HG03095 (cell line): ENCODE data around the gene LMBR1.
"Not testable (repeated sequence)": the region's sequence is repeated elsewhere in the genome, so short reads cannot be mapped to it uniquely, and the experiment has no call there.

Experiments used
- ATAC-seq: cut with Tn5 transposase; IDR thresholded peaks from one replicate; pipeline ENCODE4 v1.9.1; 2021; ENCODE audit warnings: moderate library complexity; ENCODE audit not compliant: unreplicated experiment

LMBR1 gene, protein sequence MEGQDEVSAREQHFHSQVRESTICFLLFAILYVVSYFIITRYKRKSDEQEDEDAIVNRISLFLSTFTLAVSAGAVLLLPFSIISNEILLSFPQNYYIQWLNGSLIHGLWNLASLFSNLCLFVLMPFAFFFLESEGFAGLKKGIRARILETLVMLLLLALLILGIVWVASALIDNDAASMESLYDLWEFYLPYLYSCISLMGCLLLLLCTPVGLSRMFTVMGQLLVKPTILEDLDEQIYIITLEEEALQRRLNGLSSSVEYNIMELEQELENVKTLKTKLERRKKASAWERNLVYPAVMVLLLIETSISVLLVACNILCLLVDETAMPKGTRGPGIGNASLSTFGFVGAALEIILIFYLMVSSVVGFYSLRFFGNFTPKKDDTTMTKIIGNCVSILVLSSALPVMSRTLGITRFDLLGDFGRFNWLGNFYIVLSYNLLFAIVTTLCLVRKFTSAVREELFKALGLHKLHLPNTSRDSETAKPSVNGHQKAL

DNA sequence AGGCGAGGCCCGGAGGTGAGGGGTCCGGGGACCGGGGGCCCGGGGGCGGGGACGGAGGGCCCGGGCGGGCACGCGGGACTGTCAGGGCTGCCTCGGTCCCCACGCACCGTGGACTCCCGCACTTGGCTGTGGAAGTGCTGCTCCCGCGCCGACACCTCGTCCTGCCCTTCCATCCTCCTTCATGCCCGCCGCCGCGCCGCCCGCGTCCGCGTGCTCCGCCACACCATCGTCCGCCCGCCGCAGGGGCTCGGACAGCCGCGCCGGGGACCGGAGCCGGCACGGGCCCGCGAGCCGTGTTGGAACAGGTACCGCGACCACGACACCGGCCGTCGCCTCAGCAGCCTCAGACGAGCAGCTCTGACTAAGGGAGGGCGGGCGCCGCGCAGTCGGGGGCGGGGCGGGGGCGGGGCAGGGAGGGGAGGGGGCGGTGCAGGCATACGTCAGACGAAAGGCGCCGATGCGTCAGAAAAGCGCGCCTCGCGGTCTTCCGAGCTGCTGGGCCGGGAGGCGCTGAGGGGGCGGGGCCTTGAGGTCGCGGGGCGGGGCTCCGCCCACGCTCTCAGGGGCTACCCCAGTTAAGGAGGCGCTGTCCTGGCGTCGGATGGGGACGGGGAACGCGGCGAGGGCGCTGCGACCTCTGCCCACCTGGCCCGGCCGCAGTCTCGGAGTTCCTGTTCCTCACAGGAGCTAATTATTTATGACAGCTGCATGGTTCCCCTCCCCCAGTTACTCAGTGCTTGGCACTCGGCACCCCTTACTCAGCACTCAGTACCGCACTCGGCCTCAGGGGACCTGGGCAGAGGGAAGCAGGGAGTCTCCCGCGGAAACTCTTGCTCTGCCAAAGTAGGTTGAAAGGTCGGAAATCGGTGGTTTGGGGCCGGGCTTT is at the start of gene LMBR1:
TSS of gene LMBR1 (minus strand) at position 363 of the 886 bp plus-strand sequence. CDS start at position 173, 190 bp downstream.
- peak; percentile 77 for ATAC-seq

DNA sequence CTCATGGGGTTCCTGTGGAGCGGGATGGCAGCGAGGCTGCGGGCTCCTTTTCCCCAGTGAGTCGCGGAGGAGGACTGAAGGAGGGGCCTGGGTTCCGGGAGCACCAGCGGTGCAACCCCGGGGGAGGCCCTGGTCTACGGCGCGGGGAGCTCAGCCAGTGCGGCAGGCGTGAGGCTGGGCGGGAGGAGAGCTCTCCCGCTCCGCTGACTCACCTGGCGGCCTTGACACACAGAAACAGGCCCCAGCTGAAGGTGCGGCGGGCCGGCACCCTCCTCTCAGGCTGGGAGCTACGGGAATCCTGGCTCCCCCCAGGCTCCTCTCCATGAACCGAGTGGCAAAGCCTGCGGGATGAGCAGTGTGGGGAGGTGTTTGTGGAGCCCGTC is 49.7 kb upstream of the LMBR1 start:
- ATAC-seq, result no peak

DNA sequence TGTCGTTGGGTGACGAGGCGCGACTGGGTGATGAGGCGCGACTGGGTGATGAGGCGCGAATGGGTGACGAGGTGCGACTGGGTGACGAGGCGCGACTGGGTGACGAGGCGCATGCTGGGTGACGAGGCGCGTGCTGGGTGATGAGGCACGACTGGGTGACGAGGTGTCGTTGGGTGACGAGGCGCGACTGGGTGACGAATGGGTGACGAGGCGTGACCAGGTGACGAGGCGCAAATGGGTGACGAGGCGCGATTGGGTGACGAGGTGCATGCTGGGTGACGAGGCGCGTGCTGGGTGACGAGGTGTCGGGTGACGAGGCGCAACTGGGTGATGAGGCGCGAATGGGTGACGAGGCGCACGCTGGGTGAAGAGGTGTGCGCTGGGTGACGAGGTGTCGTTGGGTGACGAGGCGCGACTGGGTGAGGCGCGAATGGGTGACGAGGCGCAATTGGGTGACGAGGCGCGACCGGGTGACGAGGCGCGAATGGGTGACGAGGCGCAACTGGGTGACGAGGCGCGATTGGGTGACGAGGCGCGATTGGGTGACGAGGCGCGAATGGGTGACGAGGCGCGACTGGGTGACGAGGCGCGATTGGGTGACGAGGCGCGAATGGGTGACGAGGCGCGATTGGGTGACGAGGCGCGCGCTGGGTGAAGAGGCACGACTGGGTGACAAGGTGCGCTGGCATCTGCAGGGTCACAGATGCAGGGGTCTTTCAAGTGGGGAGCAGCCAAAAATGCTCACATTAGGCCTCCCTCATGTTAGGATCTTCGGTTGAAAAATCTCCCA is 48.6 kb upstream of the LMBR1 start:
- ATAC-seq, result no peak

DNA sequence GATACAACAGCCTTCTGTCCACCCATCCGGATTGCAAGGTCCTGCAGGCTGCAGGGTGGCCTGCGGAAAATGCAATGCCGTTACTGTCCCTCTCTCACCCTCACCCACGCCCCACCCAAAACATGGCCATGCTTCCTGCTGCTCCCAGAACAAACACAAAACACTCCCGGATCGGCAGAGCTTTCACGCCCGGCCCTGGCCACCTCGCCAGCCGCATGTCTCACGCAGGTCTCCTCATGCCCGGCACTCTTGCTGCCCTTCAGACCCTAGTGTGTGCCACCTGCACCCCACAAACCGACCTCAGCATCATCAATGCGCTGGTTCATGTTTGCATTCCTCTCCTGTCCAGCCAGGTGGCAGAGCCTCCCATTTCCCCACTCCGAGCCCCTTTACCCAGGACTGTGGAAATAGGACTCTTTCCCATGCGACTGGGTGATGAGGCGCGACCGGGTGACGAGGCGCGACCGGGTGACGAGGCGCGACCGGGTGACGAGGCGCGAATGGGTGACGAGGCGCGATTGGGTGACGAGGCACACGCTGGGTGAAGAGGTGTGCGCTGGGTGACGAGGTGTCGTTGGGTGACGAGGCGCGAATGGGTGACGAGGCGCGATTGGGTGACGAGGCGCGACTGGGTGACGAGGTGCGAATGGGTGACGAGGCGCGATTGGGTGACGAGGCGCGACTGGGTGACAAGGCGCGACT is 47.6 kb upstream of the LMBR1 start:
- no peak for ATAC-seq

DNA sequence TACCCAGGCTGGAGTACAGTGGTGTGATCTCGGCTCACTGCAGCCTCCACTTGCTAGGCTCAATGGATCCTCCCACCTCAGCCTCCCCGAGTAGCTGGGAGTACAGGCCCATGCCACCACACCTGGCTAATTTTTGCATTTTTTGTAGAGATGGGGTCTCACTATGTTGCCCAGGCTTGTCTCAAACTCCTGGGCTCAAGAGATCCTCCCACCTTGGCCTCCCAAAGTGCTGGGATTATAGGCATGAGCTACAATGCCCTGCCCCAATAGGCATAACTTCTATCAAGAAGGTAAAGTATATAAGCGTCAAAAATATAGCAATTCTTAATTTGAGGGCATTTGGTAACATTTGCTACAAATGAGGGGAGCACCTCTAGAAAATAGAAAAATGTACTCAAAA is 43.8 kb upstream of the LMBR1 start:
- ATAC-seq, result not testable (repeated sequence)

DNA sequence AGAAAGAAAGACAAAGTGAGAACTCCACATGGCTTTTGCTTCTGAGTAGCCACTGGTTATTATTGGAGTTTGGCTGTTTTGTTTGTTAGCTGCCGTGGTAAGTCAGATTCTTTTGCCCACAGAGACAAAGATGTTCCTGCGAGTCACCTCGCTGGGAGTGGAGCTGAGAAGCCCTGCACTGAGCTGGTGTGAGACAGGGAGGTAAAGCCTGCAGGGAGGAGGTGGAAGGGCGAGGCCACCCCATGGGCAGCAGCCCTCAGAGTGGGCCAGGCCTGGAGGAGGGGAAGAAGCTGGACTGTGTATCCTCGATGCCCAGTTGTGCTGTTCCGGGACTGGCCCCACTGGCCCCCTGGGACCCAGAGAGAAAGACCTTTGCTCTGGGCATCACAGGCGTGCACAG is 42.3 kb upstream of the LMBR1 start:
- no peak for ATAC-seq

DNA sequence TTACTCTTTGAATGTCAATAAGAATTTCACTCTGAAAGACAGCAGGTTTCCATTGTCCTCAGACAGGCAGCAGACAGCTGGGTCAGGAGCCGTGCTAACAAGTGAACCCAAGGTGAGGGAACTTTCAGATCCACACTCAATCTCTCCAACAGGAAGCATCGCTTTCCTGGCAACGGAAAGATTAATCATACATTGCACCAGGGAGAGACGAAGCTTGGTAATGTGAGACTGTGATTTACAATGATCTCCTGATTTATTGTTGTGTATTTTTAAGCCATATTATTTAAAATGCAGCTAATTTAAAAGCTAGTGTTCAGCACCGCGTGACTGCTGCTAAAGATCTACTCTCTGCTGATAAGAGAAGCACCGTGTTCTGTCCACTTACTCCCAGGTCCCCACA is 39.0 kb upstream of the LMBR1 start:
- no peak for ATAC-seq

DNA sequence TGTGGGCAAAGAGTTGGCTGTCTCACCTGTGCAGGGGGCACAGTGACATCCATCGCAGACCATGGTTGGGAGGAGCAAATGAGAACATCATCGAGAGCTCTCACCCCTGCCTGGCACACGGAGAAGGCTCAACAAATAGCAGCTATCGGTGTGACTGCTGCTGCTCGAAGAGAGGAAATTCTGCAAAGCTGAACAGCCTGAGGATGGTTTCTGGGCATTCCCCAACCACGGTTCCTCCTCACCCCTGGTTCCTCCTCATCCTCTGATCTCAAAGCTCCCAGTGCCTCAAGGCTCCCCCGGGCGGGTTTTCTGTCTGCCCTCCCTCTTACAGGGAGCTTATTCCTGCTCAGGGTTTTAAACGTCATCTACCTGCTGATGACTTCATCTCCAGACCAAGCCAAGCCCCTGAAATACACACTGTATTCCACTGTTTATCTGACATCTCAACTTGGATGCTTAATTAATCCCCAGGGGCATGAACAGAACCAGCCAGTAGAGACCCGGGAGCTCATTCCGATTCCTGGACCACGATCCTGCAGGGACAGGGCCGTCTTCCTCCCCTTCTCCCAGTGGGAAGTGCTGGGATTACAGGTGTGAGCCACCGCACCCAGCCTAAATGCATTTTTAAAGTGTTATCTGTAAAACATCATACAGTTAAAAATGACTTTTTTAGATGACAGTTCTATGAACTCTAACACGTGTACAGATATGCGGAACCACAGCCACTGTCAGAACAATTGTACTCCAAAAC is 37.0 kb upstream of the LMBR1 start:
- no peak for ATAC-seq

DNA sequence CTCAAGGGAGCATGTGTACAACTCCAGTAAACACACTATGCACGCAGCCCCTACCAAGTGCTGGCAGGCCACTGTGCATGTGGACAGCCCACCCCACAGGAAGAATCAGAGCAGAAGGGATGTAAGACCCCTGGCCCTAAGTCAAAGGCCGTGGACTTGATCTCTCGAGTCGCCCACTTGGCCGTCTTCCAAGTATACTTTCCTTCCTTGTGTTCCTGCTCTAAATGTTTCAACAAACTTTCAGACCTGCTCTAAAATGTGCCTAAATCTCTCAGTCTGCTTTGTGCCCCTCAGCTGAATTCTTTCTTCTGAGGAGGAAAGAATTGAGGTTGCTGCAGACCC is 35.4 kb upstream of the LMBR1 start:
- no peak for ATAC-seq

DNA sequence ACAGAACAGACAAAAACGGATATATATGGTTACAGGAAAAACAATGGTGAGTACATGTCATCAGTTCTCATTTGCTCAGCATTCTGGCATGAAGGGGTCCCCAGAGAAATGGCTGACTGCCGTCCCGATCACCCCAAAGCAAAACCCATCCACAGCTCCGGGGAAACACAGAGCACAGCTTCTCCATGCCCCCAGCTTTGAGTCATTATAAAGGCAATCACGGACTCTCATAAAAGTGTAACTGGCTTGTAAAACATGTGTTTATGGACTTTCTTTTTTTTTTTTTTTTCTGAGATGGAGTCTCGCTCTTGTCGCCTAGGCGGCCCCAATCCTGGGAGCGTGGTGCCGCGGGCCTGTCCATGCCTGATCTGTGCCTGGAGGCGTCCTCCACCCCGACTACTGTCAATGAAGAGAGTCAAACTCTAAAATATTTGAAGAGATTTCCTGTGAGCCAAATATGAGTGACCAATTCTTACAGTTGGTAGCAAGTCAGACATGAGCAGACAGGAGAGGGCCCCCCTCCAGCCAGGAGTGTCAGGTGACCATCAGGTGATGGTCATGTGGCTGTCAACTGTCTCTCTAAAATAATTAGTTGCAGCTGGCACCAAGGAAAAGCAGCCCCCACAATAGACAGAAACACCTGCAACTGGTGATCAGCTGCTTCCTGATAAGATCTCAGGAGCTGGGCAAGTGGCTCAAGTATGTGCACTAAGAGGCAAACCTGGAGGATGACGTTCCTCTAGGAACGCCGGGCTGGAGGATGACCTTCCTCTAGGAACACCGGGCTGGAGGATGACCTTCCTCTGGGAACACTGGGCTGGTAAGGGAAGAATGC is 34.8 kb upstream of the LMBR1 start:
- no peak for ATAC-seq

DNA sequence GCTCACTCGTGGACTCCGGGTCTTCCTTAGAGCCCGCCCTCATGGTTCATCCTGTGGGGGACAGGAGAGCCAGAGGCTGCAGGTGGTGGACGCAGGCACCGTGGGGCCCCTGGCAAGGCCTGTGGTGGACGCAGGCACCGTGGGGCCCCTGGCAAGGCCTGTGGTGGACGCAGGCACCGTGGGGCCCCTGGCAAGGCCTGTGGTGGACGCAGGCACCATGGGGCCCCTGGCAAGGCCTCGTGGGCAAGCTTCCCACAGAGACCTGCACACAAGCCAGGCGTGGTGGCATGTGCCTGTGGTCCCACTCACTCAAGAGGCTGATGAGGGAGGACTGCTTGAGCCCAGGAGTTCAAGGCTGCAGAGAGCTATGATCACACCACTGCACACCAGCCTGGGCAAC is 32.8 kb upstream of the LMBR1 start:
- ATAC-seq, result not testable (repeated sequence)

DNA sequence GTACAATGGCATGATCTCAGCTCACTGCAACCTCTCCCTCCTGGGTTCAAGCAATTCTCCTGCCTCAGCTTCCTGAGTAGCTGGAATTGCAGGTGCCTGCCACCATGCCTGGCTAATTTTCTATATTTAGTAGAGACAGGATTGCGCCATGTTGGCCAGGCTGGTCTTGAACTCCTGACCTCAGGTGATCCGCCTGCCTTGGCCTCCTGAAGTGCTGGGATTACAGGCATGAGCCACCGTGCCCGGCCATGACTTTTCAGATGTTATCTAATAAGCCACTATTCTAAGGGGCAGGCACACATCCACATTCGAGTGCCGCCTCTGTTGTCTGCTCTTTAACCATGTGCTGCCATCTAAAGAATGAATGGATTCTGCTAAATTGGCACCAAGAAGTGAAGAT is 29.3 kb upstream of the LMBR1 start:
- ATAC-seq, result not testable (repeated sequence)

DNA sequence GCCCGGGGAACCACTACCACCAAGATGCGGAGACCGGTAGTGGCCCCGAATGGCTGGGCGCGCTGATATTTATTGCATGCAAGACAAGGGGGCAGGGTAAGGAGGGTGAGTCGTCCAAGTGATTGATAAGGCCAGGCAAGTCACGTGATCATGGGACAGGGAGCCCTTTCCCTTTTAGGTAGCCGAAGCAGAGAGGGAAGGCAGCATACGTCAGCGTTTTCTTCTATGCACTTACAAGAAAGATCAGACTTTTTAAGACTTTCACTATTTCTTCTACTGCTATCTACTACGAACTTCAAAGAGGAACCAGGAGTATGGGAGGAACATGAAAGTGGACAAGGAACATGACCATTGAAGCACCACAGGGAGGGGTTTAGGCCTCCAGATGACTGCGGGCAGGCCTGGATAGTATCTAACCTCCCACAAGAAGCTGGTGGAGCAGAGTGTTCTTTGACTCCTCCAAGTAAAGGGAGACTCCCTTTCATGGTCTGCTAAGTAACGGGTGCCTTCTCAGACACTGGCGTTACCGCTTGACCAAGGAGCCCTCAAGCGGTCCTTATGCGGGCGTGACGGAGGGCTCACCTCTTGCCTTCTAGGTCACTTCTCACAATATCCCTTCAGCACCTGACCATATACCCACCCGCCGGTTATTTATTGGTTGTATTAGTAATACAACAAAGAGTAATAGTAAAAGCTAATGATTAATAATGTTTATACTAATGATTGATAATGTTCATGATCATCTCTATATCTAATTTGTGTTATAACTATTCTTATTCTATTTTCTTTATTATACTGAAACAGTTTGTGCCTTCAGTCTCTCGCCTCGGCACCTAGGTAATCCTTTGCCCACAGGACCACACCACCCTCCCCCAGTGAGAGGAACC is 27.7 kb upstream of the LMBR1 start:
- not testable (repeated sequence) for ATAC-seq

DNA sequence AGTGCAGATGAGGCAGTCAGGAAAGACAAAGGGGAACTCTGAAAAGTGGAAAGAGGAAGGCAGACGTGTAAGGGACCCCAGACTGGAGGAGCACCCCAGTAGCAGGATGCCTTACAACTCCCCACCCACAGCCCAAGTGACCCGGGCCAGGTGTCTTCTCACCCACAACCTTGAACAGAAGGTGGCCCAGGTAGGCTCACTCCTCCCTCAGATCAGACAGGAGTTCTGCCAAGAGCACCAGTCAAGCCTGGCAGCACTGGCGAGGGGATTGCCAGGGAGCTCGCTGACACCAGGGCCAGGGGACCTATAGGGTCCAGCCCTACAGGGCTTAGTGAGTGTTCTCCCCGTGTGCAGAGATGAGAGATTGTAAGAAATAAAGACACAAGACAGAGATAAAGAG is 27.1 kb upstream of the LMBR1 start:
- no peak for ATAC-seq

DNA sequence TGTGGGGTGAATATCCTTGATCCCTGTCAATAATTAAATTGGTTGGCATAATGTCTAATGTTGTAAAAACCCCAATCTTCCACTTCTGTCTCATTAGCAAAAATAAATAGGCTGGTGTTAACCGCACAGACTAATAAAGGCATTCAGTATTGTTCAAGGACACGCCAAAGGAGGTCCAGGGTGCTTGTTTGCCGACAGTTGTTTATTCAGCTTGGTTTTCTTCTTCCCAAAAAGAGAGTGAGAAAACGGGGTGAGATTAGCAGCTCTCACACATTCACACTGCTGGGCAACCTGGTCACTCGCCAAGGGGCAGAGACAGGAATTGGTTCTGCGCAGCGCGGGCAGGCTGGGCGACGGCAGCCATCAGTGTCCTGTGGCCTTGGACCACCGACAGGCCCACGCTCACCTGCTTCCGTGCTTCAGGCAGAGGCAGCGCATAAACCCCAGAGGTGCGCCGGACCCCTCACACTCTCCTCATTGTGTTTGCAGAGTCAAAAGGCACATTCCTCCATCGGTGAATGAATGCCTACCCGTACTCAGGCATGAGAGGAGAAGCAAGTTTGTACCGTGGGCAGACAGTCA is 26.2 kb upstream of the LMBR1 start:
- ATAC-seq, result no peak

DNA sequence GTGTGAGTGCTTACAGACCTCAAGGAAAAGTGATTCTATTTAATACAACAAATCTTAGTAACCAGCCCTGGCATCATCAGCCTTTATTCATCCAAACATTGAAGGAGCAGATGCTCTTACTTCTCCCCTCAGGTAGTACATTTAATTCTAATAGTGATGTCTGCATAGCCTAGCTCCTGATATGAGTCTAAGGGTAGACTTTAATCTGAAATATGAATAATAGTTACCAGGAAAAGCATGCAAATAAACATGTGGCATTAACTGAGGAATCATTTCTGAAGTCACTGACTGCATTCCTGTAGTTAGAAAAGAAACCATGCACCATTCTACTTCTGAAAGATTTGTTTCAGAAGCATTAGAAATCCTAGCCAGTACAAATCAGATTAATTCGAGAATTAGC is 25.7 kb upstream of the LMBR1 start:
- ATAC-seq, result peak; percentile 39

DNA sequence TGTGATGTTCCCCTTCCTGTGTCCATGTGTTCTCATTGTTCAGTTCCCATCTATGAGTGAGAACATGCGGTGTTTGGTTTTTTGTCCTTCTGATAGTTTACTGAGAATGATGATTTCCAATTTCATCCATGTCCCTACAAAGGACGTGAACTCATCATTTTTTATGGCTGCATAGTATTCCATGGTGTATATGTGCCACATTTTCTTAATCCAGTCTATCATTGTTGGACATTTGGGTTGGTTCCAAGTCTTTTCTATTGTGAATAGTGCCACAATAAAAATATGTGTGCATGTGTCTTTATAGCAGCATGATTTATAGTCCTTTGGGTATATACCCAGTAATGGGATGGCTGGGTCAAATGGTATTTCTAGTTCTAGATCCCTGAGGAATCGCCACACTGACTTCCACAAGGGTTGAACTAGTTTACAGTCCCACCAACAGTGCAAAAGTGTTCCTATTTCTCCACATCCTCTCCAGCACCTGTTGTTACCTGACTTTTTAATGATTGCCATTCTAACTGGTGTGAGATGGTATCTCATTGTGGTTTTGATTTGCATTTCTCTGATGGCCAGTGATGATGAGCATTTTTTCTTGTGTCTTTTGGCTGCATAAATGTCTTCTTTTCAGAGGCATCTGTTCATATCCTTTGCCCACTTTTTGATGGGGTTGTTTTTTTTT is 16.7 kb upstream of the LMBR1 start:
- not testable (repeated sequence) for ATAC-seq
